ENCODE results near the gene ST6GALNAC2. TPM values are rescaled to one million over a fixed set of nuclear protein-coding genes. Genes with fewer than 3 reads are reported as not detected.
A peak's percentile ranks its signal among the peaks of the same experiment; 100 is the strongest.

ST6GALNAC2 gene
- total RNA-seq, 1 donor from 2014 or later: 24.8 TPM

GRCh38 chr17:76542984-76543383 lies 42.7 kb downstream of the ST6GALNAC2 start:
- intact Hi-C loops (cut with DNase I): loop anchor here (10.0 kb wide), 1 partner anchor 78 kb away; the partner anchor contains the start of gene AANAT
- no peaks in the 10 kb centered on the region for H3K36me3 ChIP-seq
- H3K9me3 ChIP-seq: no peaks in the 10 kb centered on the region
- H3K4me1 ChIP-seq: peaks cover 69% of the 10 kb centered on the region
- no peaks in the 10 kb centered on the region for H3K27me3 ChIP-seq
- no peak for TF ChIP-seq POLR2A (IDR thresholded peaks at IDR 0.05)
- no peak for TF ChIP-seq POLR2AphosphoS5 (IDR thresholded peaks at IDR 0.05; ENCODE audit: insufficient read depth in 1 of 2, low read depth in 1 of 2)
- TF ChIP-seq CTCF (IDR thresholded peaks at IDR 0.05): no peak
- DNase-seq (ENCODE audit: extremely low spot score in 2 of 2): no peak
- H3K4me3 ChIP-seq: no peak overlapping the region
- no peak overlapping the region for H3K27ac ChIP-seq

- no peak overlapping the region for H3K27ac ChIP-seq
- H3K4me3 ChIP-seq: no peak overlapping the region
- H3K27me3 ChIP-seq: no peaks in the 10 kb centered on the region
- intact Hi-C loops (cut with DNase I): loop anchor here (10.0 kb wide), 1 partner anchor 78 kb away; the partner anchor contains the start of gene AANAT
- H3K4me1 ChIP-seq: peaks cover 71% of the 10 kb centered on the region
- no peaks in the 10 kb centered on the region for H3K36me3 ChIP-seq
- H3K9me3 ChIP-seq: no peaks in the 10 kb centered on the region
- TF ChIP-seq CTCF (IDR thresholded peaks at IDR 0.05) (no peak), POLR2A (IDR thresholded peaks at IDR 0.05) (no peak), POLR2AphosphoS5 (IDR thresholded peaks at IDR 0.05; ENCODE audit: insufficient read depth in 1 of 2, low read depth in 1 of 2) (no peak)
- DNase-seq (ENCODE audit: extremely low spot score in 2 of 2): no peak
Observed at GRCh38 chr17:76542566-76542971, 43.1 kb downstream of the ST6GALNAC2 start.

- H3K9me3 ChIP-seq: no peaks in the 10 kb centered on the region
- intact Hi-C loops (cut with DNase I): loop anchor here (10.0 kb wide), 1 partner anchor 77 kb away; the partner anchor contains the start of gene AANAT
- H3K36me3 ChIP-seq: no peaks in the 10 kb centered on the region
- H3K4me1 ChIP-seq: peaks cover 67% of the 10 kb centered on the region
- no peak overlapping the region for H3K27ac ChIP-seq
- DNase-seq (ENCODE audit: extremely low spot score in 2 of 2): no peak
- no peak overlapping the region for H3K4me3 ChIP-seq
- TF ChIP-seq POLR2AphosphoS5 (IDR thresholded peaks at IDR 0.05; ENCODE audit: insufficient read depth in 1 of 2, low read depth in 1 of 2) (no peak), CTCF (IDR thresholded peaks at IDR 0.05) (no peak), POLR2A (IDR thresholded peaks at IDR 0.05) (no peak)
- no peaks in the 10 kb centered on the region for H3K27me3 ChIP-seq
Observed at GRCh38 chr17:76541739-76542454, 43.8 kb downstream of the ST6GALNAC2 start.

- H3K9me3 ChIP-seq: no peaks in the 10 kb centered on the region
- peaks cover 68% of the 10 kb centered on the region for H3K4me1 ChIP-seq
- peak overlapping the region; percentile 20 to 47 for H3K4me3 ChIP-seq
- intact Hi-C loops (cut with DNase I): loop anchor here (10.0 kb wide), 1 partner anchor 76 kb away; the partner anchor contains the start of gene AANAT
- DNase-seq (ENCODE audit: extremely low spot score in 2 of 2): peak in 1 of 2 donors; percentile 96
- H3K36me3 ChIP-seq: no peaks in the 10 kb centered on the region
- TF ChIP-seq POLR2A (IDR thresholded peaks at IDR 0.05) (peak in 1 of 2 donors; percentile 41), CTCF (IDR thresholded peaks at IDR 0.05) (no peak), POLR2AphosphoS5 (IDR thresholded peaks at IDR 0.05; ENCODE audit: insufficient read depth in 1 of 2, low read depth in 1 of 2) (peak; percentile 89 to 92)
- peak overlapping the region; percentile 54 for H3K27ac ChIP-seq
- H3K27me3 ChIP-seq: no peaks in the 10 kb centered on the region
Observed at GRCh38 chr17:76540381-76541300, 45.0 kb downstream of the ST6GALNAC2 start.
